A549 (cell line): Measurements from ENCODE around the gene PRRX1.

Experiments
- CBX2 ChIP-seq: fragments of 200-600 bp; sonication (generic); IDR thresholded peaks from 2 replicates; pipeline ENCODE4 v1.6.1; 2016; ENCODE audit warnings: low read depth, mild to moderate bottlenecking, borderline replicate concordance
- CHD2 ChIP-seq: fragments of 150-350 bp; IDR thresholded peaks from 2 replicates; pipeline ENCODE4 v1.6.1; 2014; ENCODE audit warnings: low read length; ENCODE audit not compliant: partially characterized antibody
- POLR2A ChIP-seq: IDR thresholded peaks from 2 replicates; pipeline ENCODE4 v1.6.1; 2012; ENCODE audit warnings: mild to moderate bottlenecking, low read length
- TF ChIP-seq, protein P1 (sequence below): fragments of >200 bp; sonication (Bioruptor Twin); formaldehyde crosslinking; IDR thresholded peaks from 3 replicates; pipeline ENCODE4 v1.5.1; 2016

DNA sequence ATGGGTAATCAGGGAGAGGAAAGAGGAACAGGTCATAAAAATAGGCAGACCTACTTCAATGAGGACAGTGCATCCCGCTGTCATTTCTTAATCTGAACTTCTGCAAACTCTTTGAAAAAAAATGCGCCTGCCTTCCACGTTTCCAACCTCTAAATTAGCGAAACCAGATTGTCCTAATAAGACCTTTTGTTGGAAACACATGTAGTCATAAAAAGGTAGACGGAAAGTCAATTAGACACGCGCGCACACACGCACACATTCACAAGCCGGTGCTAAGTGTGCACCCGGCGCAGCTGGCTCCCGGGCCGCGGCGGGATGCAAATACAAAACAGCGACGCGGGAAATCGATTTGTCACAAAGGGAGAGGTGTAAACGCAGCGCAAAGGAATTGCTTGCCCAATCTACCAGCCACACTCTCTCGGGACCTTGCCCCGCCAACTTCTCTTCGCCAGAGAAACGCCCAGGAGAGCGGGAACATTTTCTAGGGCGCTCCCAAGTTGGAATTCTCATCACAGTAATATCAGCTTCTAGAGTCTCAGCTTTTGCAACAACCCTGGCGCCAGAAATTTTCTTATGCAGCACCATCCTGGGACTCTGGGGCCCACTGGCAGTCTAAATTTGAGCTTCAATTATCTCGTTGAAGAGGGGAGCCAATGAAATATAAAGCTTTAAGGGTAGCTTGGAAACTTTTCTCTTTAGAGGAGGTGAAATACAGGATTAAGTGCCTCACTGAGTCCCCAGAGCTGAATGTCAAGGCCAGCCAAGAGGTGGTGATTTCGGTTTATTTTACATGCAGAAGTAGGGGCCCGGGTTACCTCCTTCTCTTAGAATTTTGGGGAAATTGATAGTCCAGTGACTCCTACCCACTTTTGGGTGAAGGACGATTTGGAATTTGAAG is 4.5 kb downstream of the PRRX1 start:
- TF ChIP-seq, protein P1, sequence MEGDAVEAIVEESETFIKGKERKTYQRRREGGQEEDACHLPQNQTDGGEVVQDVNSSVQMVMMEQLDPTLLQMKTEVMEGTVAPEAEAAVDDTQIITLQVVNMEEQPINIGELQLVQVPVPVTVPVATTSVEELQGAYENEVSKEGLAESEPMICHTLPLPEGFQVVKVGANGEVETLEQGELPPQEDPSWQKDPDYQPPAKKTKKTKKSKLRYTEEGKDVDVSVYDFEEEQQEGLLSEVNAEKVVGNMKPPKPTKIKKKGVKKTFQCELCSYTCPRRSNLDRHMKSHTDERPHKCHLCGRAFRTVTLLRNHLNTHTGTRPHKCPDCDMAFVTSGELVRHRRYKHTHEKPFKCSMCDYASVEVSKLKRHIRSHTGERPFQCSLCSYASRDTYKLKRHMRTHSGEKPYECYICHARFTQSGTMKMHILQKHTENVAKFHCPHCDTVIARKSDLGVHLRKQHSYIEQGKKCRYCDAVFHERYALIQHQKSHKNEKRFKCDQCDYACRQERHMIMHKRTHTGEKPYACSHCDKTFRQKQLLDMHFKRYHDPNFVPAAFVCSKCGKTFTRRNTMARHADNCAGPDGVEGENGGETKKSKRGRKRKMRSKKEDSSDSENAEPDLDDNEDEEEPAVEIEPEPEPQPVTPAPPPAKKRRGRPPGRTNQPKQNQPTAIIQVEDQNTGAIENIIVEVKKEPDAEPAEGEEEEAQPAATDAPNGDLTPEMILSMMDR, result no peak
- TF ChIP-seq CBX2 (no peak), POLR2A (no peak), CHD2 (no peak)
